Measurements from ENCODE around the gene CNMD.

- TF ChIP-seq, protein P1, sequence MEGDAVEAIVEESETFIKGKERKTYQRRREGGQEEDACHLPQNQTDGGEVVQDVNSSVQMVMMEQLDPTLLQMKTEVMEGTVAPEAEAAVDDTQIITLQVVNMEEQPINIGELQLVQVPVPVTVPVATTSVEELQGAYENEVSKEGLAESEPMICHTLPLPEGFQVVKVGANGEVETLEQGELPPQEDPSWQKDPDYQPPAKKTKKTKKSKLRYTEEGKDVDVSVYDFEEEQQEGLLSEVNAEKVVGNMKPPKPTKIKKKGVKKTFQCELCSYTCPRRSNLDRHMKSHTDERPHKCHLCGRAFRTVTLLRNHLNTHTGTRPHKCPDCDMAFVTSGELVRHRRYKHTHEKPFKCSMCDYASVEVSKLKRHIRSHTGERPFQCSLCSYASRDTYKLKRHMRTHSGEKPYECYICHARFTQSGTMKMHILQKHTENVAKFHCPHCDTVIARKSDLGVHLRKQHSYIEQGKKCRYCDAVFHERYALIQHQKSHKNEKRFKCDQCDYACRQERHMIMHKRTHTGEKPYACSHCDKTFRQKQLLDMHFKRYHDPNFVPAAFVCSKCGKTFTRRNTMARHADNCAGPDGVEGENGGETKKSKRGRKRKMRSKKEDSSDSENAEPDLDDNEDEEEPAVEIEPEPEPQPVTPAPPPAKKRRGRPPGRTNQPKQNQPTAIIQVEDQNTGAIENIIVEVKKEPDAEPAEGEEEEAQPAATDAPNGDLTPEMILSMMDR (IDR thresholded peaks at IDR 0.05), result no peak
- no peak for TF ChIP-seq POLR2A (IDR thresholded peaks at IDR 0.05; ENCODE audit: low read depth)
Observed at GRCh38 chr13:52712385-52712784, 27.2 kb downstream of the CNMD start.
